ENCODE data around the gene ALPG.
"Not testable (repeated sequence)": the region's sequence is repeated elsewhere in the genome, so short reads cannot be mapped to it uniquely, and the experiment has no call there.

ALPG gene

GRCh38 chr2:232442431-232442830 is 35.8 kb downstream of the ALPG start:
- not testable (repeated sequence) for DNase-seq

DNA sequence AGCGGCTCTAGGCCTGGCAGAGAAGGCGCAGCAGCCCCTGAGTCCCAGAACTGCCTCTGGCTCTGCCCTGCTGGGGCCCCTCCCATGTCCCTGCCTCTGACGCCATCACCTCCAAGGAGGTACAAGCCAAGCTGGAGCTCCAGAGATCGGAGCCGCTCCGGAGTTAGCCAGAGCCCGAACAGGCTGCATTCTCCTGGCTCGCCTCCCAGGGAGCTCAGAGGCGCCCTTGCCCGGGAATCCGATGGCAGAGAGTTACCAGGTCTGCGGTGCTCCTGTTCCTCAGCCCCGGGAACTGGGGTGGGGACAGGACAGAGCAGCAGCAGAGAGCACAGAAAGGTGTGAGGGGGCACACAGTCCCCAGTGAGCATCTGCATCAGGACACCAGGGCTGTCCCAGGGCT is 36.4 kb downstream of the ALPG start:
- DNase-seq, result not testable (repeated sequence)

- not testable (repeated sequence) for DNase-seq
These were observed 37.2 kb downstream of the ALPG start for GRCh38 chr2:232443669-232444408.

- DNase-seq, result peak; percentile 62 to 69
These were observed 37.9 kb downstream of the ALPG start for GRCh38 chr2:232444409-232445148.

- DNase-seq, result not testable (repeated sequence)
These were observed 38.7 kb downstream of the ALPG start for GRCh38 chr2:232445149-232445885.

DNA sequence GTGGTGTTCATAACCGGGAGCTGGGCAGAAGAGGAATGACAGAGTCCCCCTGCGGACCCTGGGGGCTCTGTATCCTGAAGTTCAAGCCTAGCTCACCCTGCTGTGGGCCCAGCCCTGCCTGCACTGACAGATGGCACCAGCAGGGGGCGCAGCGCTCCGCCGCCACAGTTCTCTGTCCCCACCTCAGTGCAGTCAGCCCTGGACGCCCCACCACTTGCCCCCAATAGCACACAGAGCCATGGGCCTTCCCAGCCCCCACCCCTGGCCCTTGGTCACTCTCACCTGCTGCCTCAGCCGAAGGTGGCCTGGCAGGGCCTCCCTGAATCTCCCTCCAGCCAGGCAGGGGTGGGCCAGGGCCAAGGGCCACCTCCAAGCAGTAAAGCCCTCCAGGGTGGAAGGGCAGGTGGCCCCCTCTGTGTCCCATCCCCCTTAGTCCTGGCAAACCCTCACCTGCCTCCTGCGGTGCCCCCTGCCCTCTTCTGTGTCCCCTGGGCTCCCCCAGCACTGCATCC is 39.7 kb downstream of the ALPG start:
- not testable (repeated sequence) for DNase-seq

GRCh38 chr2:232447091-232447620 is 40.5 kb downstream of the ALPG start:
- no peak for DNase-seq

- no peak for DNase-seq
These were observed 41.1 kb downstream of the ALPG start for GRCh38 chr2:232447638-232448303.

- no peak for DNase-seq
These were observed 41.7 kb downstream of the ALPG start for GRCh38 chr2:232448304-232448690.

GRCh38 chr2:232449964-232450363 is 43.3 kb downstream of the ALPG start:
- no peak for DNase-seq

- DNase-seq, result not testable (repeated sequence)
These were observed 45.0 kb downstream of the ALPG start for GRCh38 chr2:232451645-232452044.

GRCh38 chr2:232454630-232455029 is 48.0 kb downstream of the ALPG start:
- no peak for DNase-seq

GRCh38 chr2:232455426-232456255 is 49.0 kb downstream of the ALPG start, which contains the start of gene ALPI:
TSS of gene ALPI (plus strand) at chr2:232456153. CDS start at chr2:232456200, 47 bp downstream.
- DNase-seq, result no peak

- no peak for DNase-seq
These were observed 49.9 kb downstream of the ALPG start for GRCh38 chr2:232456296-232457120.

DNA sequence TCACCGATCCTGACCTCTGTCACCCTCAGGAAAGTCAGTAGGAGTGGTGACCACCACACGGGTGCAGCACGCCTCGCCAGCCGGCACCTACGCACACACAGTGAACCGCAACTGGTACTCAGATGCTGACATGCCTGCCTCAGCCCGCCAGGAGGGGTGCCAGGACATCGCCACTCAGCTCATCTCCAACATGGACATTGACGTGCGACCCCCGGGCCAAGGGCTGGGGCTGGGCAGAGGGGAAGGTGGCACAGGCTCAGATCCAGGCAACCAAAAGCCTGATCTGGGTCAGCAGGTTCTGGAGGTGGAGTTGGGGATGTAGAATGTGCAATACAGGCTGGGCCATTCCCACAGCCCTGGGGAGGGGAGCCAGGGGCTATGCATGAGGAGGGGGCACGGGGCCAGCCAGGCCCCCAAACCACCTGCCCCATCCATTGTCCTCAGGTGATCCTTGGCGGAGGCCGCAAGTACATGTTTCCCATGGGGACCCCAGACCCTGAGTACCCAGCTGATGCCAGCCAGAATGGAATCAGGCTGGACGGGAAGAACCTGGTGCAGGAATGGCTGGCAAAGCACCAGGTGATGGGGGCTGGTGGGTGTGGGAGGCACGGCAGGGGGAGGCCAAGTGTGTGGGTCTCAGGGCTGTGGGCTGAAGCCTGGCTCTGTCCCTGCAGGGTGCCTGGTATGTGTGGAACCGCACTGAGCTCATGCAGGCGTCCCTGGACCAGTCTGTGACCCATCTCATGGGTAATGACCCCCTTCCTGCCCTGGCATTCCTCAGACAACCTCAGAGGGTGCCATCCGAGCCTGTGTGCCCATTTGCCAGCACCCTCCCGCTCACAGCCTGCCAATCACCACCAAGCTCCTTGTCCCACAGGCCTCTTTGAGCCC is 50.7 kb downstream of the ALPG start:
- no peak for DNase-seq

DNA sequence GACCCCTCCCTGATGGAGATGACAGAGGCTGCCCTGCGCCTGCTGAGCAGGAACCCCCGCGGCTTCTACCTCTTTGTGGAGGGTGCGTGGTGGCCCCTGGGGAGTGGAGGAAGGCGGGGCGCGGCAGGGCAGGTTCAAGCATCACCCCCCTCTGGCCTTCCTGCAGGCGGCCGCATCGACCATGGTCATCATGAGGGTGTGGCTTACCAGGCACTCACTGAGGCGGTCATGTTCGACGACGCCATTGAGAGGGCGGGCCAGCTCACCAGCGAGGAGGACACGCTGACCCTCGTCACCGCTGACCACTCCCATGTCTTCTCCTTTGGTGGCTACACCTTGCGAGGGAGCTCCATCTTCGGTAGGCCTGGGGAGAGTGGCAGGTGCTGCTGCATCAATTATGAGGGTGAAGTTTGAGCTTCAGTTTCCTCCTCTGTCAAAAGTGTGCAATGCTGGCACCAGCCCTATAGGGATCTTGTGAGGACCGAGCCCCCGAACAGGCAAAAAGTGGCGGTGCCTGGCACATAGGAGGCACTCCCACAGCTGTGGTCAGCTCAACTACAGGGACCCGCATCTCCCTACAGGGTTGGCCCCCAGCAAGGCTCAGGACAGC is 51.5 kb downstream of the ALPG start:
- no peak for DNase-seq

DNA sequence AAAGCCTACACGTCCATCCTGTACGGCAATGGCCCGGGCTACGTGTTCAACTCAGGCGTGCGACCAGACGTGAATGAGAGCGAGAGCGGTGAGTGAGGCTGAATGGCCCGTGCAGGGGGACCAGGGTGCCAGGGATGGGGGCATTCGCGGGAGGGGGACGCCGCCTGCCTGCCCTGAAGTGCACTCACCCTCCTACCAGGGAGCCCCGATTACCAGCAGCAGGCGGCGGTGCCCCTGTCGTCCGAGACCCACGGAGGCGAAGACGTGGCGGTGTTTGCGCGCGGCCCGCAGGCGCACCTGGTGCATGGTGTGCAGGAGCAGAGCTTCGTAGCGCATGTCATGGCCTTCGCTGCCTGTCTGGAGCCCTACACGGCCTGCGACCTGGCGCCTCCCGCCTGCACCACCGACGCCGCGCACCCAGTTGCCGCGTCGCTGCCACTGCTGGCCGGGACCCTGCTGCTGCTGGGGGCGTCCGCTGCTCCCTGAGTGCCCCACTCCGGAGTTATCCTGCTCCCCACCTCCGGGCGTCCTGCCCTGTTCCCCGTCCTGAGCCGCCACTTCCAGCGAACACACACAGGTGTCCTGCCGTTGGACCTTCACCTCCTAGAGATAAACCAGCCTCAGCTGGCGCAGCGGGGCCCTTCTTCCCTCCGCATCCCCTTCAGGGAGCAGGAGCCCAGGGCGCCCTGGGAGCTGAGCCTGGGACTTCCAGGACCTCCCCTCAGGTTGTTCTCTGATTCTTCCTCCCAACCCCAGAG is 52.2 kb downstream of the ALPG start:
- DNase-seq, result no peak

DNA sequence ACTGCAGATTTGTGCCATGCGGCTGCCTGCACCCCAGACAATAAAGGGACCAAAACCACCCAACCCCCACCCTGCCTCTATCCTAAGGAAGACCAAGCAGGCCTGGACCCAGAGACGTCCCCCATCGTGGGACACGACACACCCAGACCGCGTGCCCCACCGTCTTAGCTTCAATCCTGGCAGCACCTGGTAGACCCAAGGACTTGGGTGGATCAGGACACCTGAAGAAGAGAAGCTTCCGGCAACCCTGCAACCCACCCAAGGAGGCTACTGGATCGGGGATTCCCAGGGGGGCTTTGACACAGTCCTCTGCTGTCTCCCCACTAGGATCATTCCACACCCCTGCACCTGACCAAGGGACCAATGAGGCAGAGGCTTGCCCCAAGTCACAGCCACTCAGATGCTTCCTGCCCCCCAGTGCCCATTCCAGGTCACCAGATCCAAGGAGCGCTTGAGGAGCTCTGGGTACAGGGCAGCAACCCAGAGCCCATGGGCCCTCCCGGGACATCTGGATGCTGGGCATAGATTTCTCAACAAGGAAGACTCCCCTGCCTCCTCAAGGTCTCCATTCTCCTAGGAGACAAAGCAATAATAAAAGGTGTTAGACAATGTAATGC is 52.9 kb downstream of the ALPG start:
- no peak for DNase-seq
